GM21390 (cell line): Measurements from ENCODE around the gene YIPF3.
"Not testable (repeated sequence)": the region's sequence is repeated elsewhere in the genome, so short reads cannot be mapped to it uniquely, and the experiment has no call there.

Source experiments
- ATAC-seq: cut with Tn5 transposase; IDR thresholded peaks from one replicate; pipeline ENCODE4 v1.9.1; 2021; ENCODE audit not compliant: unreplicated experiment

YIPF3 gene

DNA sequence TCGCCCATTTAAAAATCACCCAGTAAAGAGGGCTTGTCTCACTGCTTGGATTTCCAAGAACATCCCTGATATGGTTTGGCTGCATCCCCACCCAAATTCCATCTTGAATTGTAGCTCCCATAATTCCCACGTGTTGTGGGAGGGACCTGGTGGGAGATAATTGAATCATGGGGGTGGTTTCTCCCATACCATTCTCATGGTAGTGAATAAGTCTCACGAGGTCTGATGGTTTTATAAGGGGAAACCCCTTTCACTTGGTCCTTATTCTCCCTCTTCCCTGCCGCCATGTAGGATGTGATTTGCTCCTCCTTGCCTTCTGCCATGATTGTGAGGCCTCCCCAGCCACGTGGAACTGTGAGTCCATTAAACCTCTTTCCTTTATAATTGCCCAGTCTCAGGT is 49.5 kb downstream of the YIPF3 start:
- ATAC-seq, result not testable (repeated sequence)

GRCh38 chr6:43465948-43466347 is 50.8 kb downstream of the YIPF3 start:
- no peak for ATAC-seq

- no peak for ATAC-seq
Measured at GRCh38 chr6:43464337-43464736, 52.4 kb downstream of the YIPF3 start.

DNA sequence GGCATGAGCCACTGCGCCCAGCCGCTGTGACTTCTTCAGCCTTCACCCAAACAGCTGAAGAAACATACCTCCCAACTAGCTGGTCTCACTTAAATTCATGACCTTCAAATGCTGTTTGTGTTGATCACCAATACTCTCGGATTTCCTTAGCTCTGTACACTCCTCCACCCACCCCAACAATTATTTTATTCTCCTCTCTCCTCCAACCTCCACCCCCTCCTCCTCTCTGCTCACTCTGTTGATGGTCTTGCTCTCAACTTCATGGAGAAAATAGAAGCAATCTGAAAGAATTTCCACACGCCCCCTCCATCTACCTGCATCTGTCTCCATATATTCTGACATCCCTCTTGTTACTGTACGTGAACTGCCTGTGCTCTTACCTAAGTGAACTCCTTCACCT is 54.8 kb downstream of the YIPF3 start:
- ATAC-seq, result no peak
